Nucleus accumbens (tissue), 56 donors: Measurements from ENCODE around the gene AVPR2.

Experiments
- DNase-seq, 56 donors: peaks; one replicate each; lab custom pipeline; 2025; lab: John Stamatoyannopoulos, UW

Gene AVPR2

DNA sequence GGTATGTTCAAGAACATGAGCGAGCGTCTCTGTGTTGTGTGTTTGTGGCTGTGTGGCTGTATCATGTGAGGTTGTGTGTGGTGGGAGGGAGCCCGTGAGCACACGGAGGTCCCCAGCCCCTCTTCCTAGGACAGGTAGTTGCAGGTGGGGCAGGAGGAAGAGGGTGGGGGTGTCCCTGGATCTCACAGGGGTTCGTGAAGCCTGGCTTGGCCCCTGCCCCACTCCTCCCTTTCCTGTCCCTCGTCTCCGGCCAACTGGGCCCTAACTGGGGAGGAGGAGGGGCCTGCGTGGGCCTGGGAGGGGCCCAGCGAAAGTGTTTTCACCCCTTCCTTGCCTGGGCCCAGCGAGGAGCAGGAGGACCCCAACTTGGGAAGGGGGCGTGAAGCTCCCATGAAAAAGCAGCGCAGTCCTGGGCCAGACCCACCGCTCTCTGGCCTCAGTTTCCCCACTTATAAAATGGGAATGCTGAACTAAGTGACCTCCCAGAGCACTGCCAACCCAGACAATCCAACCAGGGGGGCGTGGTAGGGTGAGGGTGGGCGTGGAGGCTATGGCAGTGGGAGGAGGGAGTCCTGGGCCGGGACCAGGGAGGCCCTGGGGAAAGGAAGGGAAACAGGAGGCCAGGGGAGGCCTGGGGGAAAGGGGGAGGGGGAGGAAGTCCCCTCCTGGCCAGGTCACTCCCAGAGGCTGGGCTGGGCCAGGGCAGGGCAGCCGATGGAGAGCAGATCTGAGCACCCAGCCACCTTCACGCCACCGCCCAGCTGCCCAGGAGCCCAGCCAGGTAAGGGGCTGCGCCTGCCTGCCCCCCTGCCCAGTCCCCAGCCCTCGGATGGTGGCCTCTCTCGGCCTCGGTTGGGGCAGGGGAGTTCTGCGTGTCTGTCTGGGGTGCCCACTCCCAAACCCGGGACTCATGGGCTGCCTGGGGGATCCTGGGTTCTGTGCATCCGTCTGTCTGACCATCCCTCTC lies at the start of gene AVPR2:
AVPR2 (plus strand) TSS at position 683 of the 967 bp plus-strand sequence. CDS start 473 bp downstream, outside the sequence.
- no peak for DNase-seq

- DNase-seq: no peak
These were observed 49.8 kb upstream of the AVPR2 start for GRCh38 chrX:153854702-153855101.

GRCh38 chrX:153857348-153857903 lies 47.0 kb upstream of the AVPR2 start:
- no peak for DNase-seq

GRCh38 chrX:153861151-153861550 lies 43.3 kb upstream of the AVPR2 start:
- DNase-seq: no peak

- DNase-seq: no peak
These were observed 42.7 kb upstream of the AVPR2 start for GRCh38 chrX:153861733-153862310.

- DNase-seq: no peak
These were observed 41.9 kb upstream of the AVPR2 start for GRCh38 chrX:153862369-153863250.

DNA sequence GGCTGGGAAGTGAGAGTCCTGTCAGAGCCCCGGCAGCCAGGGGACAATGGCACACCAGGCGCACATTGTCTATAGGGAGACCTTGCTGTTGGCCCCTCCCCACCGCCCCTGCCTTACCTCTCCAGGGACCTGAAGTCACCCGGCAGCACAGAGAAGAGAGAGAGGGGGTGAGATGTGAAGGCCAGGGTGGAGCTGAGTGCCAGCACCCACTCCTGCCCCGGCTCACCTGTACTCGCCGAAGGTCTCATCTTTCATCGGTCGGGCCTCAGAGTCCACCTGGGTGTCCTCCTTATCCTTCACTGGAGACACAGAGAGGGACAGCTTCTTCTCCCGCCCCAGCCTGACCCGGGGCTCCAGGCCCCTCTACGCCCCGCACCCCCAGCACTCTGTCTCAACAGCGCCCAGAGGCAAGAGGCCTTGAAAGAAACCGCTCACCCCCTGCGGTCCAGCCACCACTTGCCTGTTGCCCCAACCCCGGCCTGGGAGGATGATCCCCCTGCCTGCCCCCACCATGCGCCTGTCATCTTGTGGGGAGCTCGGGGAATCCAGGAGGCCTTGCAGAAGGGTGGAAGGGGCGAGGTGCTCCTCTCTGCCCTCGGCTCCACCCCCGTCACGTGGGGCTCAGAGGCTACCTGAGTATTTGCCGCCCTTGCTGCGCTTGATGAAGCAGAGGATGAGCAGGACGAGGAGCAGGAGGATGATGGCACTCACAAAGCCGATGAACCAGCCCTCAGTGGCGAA lies 41.1 kb upstream of the AVPR2 start:
- no peak for DNase-seq

- DNase-seq: no peak
These were observed 40.4 kb upstream of the AVPR2 start for GRCh38 chrX:153864101-153864500.

DNA sequence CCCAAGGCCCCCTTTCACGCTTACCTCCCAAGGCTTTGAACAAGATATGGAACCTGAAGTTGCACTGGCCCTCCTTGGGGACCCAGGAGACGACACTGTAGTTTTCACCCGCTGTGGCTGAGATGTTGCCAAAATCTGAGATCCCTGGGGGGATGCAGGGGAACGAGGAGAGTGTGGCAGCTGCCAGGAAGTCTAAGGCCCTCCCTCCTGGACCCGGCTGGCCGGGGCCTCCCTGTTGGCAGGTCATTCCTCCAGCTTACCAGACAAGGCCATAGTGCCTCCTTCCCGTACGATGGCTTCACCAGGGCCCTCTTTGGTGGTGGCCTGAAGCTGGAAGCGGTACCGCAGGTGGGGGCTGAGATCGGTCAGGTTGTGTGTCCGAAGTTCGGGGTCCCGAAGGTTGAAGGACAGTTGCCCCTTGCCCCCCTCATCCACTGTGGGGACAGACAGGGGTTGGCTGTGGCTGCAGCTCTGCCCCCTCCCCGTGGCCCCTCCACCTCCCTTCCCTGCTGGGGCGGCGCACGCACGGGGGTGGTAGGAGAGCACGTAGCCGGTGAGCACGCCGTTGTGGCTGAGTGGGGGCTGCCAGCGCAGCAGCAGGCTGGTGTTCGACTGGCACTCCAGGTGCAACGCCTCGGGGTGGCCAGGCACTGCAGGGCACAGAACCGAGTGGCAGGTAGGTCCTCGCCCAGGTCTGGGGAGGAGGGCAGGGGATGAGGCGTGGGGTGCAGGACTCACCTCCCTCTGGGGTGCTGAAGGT lies 39.7 kb upstream of the AVPR2 start:
- no peak for DNase-seq

- no peak for DNase-seq
These were observed 39.2 kb upstream of the AVPR2 start for GRCh38 chrX:153865321-153865580.

- DNase-seq: no peak
These were observed 38.8 kb upstream of the AVPR2 start for GRCh38 chrX:153865685-153866084.

DNA sequence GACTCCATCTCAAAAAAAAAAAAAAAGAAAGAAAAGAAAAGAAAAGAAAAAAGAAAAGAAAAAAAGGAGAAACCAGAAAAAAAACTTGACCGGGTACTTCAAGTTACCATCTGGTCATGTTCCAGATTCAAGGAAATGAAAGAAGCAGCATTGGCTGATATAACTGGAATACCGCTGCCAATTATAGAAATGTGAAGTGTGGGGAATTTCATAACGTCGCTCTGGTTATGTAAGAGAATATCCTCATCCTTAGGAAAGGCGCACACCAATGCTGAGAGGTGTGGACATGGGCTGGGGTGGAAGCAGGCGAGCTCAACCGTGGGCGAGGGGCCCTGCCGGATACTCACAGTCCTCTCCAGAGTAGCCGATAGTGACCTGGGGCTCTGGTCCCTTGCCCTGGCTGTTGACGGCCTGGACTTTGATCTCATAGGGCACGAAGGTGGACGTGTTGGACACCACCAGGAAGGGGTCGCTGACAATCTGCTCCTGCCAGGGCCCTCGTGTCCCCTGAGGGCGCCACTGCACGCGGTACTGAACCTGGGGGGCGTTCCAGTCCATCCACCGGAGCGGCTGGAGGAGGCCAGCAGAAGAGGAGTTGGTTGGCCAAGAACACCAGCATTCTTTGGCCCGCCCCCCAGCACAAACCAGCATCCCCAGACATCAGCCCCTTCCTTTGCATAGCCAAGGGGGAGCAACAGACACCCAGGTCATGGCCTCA lies 38.0 kb upstream of the AVPR2 start:
- DNase-seq: no peak

- no peak for DNase-seq
These were observed 37.3 kb upstream of the AVPR2 start for GRCh38 chrX:153867139-153867538.

DNA sequence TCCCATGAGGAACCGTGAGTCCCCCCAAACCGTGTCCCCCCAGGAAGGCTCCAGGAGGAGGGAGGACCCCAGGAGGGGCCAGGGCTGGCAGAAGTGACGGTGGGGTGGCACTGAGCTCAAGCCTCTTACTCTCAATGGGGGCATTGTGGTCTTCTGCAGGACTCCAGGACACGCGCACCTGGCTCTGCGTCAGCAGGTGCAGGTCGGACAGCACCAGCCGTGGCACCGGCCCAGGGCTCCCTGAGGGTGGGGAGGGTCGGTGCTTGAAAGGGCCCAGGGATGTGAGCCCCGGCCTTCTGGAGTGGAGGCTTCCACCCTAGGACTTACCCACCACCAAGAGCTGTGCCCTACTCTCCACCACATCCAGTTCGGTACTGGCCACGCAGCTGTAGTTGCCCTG lies 36.8 kb upstream of the AVPR2 start:
- DNase-seq: no peak

GRCh38 chrX:153868576-153869472 lies 35.6 kb upstream of the AVPR2 start:
- no peak for DNase-seq

DNA sequence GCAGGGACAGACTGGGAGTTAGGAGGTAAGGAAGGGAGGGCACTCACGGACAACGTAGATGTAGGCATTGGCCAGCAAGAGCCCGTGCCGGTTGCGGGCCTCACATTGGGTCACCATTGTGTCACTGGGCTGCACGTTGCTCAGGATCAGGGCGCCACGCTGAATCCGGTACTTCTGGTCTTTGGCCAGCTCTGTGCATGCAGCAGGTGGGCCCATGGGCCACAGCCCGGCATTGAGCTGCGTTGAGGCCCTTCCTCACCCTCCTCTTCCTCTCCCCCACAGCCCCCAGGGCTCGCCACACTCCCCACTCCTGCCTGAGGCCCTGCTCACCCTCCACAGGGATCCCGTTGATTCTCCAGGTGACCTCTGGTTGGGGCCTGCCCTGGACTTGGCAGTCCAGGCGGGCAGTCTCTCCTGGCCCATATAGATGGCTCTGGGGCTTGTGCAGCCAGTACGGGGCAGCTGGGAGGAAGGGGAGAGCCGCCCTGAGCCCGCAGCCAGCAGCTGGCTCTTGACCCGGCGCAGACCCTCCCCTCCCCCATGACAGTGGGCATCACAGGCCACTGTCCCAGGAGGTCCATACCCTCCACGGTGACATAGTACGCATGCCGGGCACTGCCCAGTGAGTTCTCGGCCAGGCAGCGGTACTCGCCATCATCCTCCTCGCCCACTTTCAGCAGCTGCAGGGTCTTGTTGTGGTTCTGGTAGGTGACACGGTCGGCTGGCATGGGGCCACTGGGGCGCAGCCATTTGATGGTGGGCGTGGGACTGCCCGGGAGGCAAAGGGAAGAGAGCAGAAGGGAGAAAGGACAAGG lies 34.8 kb upstream of the AVPR2 start:
- no peak for DNase-seq

- DNase-seq: no peak
These were observed 34.2 kb upstream of the AVPR2 start for GRCh38 chrX:153870288-153870690.
